SK-N-SH treated with all-trans-retinoic acid at 6 μM for 48 hours (cell line): ENCODE results near the gene RNGTT.

ENCODE experiments used
- ATAC-seq: fragments of 200-7000 bp; cut with Tn5 transposase; 3 replicates; pipeline ENCODE4 v1.9.1; 2020; ENCODE audit warnings: mild to moderate bottlenecking, moderate library complexity
- BACH2 ChIP-seq: fragments of 250-450 bp; sonication (Bioruptor Pico); IDR thresholded peaks from 2 replicates; pipeline ENCODE4 v1.9.0; 2021; ENCODE audit warnings: mild to moderate bottlenecking, borderline replicate concordance
- CREB5 ChIP-seq: fragments of 250-450 bp; sonication (Bioruptor Pico); IDR thresholded peaks from 2 replicates; pipeline ENCODE4 v1.5.1; 2020; ENCODE audit warnings: low read depth, mild to moderate bottlenecking, moderate library complexity
- CSDC2 ChIP-seq: fragments of 250-450 bp; sonication (Bioruptor Pico); IDR thresholded peaks from 2 replicates; pipeline ENCODE4 v1.5.0; 2020; ENCODE audit warnings: mild to moderate bottlenecking, moderate library complexity
- CSRNP3 ChIP-seq: fragments of 250-450 bp; sonication (Bioruptor Pico); IDR thresholded peaks from 2 replicates; pipeline ENCODE4 v1.5.1; 2021; ENCODE audit warnings: mild to moderate bottlenecking, moderate library complexity
- ESRRG ChIP-seq: fragments of 250-450 bp; sonication (Bioruptor Pico); IDR thresholded peaks from 2 replicates; pipeline ENCODE4 v1.6.1; 2021; ENCODE audit warnings: mild to moderate bottlenecking
- GLIS3 ChIP-seq: fragments of 250-450 bp; sonication (Bioruptor Pico); IDR thresholded peaks from 2 replicates; pipeline ENCODE4 v1.5.0; 2020; ENCODE audit warnings: mild to moderate bottlenecking, moderate library complexity
- ISL1 ChIP-seq: fragments of 250-450 bp; sonication (Bioruptor Pico); IDR thresholded peaks from 2 replicates; pipeline ENCODE4 v2.1.2; 2022; ENCODE audit warnings: mild to moderate bottlenecking, moderate library complexity
- OSR1 ChIP-seq: fragments of 250-450 bp; sonication (Bioruptor Pico); IDR thresholded peaks from 2 replicates; pipeline ENCODE4 v1.8.0; 2022; ENCODE audit warnings: moderate library complexity, mild to moderate bottlenecking, inconsistent platforms
- POU6F1 ChIP-seq: fragments of 250-450 bp; sonication (Bioruptor Pico); IDR thresholded peaks from 2 replicates; pipeline ENCODE4 v1.8.0; 2021; ENCODE audit warnings: low read depth, mild to moderate bottlenecking, moderate library complexity, borderline replicate concordance
- PPARA ChIP-seq: fragments of 250-450 bp; sonication (Bioruptor Pico); IDR thresholded peaks from 2 replicates; pipeline ENCODE4 v1.5.0; 2020; ENCODE audit warnings: mild to moderate bottlenecking, borderline replicate concordance
- RARB ChIP-seq: fragments of 250-450 bp; sonication (Bioruptor Pico); IDR thresholded peaks from 2 replicates; pipeline ENCODE4 v1.8.0; 2021; ENCODE audit warnings: mild to moderate bottlenecking, moderate library complexity
- TCF4 ChIP-seq: fragments of 250-450 bp; sonication (Bioruptor Pico); IDR thresholded peaks from 2 replicates; pipeline ENCODE4 v1.8.0; 2021; ENCODE audit warnings: mild to moderate bottlenecking, moderate library complexity, borderline replicate concordance
- TOX ChIP-seq: fragments of 250-450 bp; sonication (Bioruptor Pico); IDR thresholded peaks from 2 replicates; pipeline ENCODE4 v1.8.0; 2021; ENCODE audit warnings: mild to moderate bottlenecking, moderate library complexity, borderline replicate concordance
- TSHZ2 ChIP-seq: fragments of 250-450 bp; sonication (Bioruptor Pico); IDR thresholded peaks from 2 replicates; pipeline ENCODE4 v1.5.0; 2020; ENCODE audit warnings: mild to moderate bottlenecking, moderate library complexity
- ZC3H10 ChIP-seq: fragments of 250-450 bp; sonication (Bioruptor Pico); IDR thresholded peaks from 2 replicates; pipeline ENCODE4 v1.5.1; 2021; ENCODE audit warnings: mild to moderate bottlenecking, moderate library complexity
- ZFP3 ChIP-seq: fragments of 250-450 bp; sonication (Bioruptor Pico); IDR thresholded peaks from 2 replicates; pipeline ENCODE4 v1.5.0; 2020; ENCODE audit warnings: mild to moderate bottlenecking, moderate library complexity
- ZFP30 ChIP-seq: fragments of 450-650 bp; formaldehyde crosslinking; IDR thresholded peaks from 2 replicates; pipeline ENCODE4 v1.5.0; 2022; ENCODE audit warnings: mild to moderate bottlenecking, moderate library complexity
- ZNF70 ChIP-seq: fragments of 450-650 bp; formaldehyde crosslinking; IDR thresholded peaks from 2 replicates; pipeline ENCODE4 v1.5.0; 2020; ENCODE audit warnings: mild to moderate bottlenecking, moderate library complexity
- ZNF8 ChIP-seq: fragments of 450-650 bp; formaldehyde crosslinking; IDR thresholded peaks from 2 replicates; pipeline ENCODE4 v1.5.0; 2020; ENCODE audit warnings: mild to moderate bottlenecking, moderate library complexity

Gene RNGTT

GRCh38 chr6:88587150-88587520 lies 376.3 kb downstream of the RNGTT start:
- no peak; the same call in 2 of the 3 replicates for ATAC-seq
- no peak for TF ChIP-seq ISL1 (CRISPR knock-in tag)
- no peak for TF ChIP-seq CSDC2 (CRISPR knock-in tag)
- TF ChIP-seq RARB, result no peak
- no peak for TF ChIP-seq PPARA
- no peak for TF ChIP-seq ESRRG (CRISPR knock-in tag)
- TF ChIP-seq ZC3H10 (CRISPR knock-in tag), result no peak
- TF ChIP-seq BACH2 (CRISPR knock-in tag), result no peak
- TF ChIP-seq ZNF70 (CRISPR knock-in tag), result no peak
- TF ChIP-seq TSHZ2 (CRISPR knock-in tag), result no peak
- TF ChIP-seq, all 23 proteins: peak for 0

GRCh38 chr6:88586371-88587149 lies 376.9 kb downstream of the RNGTT start:
- no peak; the same call in 1 of the 3 replicates for ATAC-seq
- TF ChIP-seq BACH2 (CRISPR knock-in tag), result no peak
- no peak for TF ChIP-seq CSRNP3 (CRISPR knock-in tag)
- no peak for TF ChIP-seq ZNF70 (CRISPR knock-in tag)
- TF ChIP-seq TCF4, result no peak
- no peak for TF ChIP-seq GLIS3
- no peak for TF ChIP-seq TOX (CRISPR knock-in tag)
- no peak for TF ChIP-seq RARB
- TF ChIP-seq ESRRG (CRISPR knock-in tag), result no peak
- no peak for TF ChIP-seq ZFP30 (CRISPR knock-in tag)
- no peak for TF ChIP-seq CREB5 (CRISPR knock-in tag)
- TF ChIP-seq ZNF8, result no peak
- TF ChIP-seq TSHZ2 (CRISPR knock-in tag), result no peak

GRCh38 chr6:88585276-88585692 lies 378.1 kb downstream of the RNGTT start:
- no peak for ATAC-seq
- no peak for TF ChIP-seq BACH2 (CRISPR knock-in tag)
- no peak for TF ChIP-seq ZFP30 (CRISPR knock-in tag)
- no peak for TF ChIP-seq OSR1 (CRISPR knock-in tag)
- TF ChIP-seq TOX (CRISPR knock-in tag), result no peak
- TF ChIP-seq ZFP3 (CRISPR knock-in tag), result no peak
- TF ChIP-seq ZNF8, result no peak

- ATAC-seq, result no peak
- TF ChIP-seq GLIS3, result no peak
- no peak for TF ChIP-seq CSDC2 (CRISPR knock-in tag)
- no peak for TF ChIP-seq ZC3H10 (CRISPR knock-in tag)
- no peak for TF ChIP-seq POU6F1
- TF ChIP-seq, all 23 proteins: peak for 0
These were observed 378.7 kb downstream of the RNGTT start for GRCh38 chr6:88584581-88585275.
